HEK293 (cell line): ENCODE measurements around the gene HMGA1.
A peak's percentile ranks its signal among the peaks of the same experiment; 100 is the strongest.

Experiments
- BCL11B ChIP-seq: fragments of 450-650 bp; formaldehyde crosslinking; IDR thresholded peaks from 2 replicates; pipeline ENCODE4 v1.5.1; 2016; ENCODE audit warnings: low read depth, missing biosample characterization, missing genetic modification characterization
- EGR2 ChIP-seq: fragments of 450-650 bp; formaldehyde crosslinking; IDR thresholded peaks from 2 replicates; pipeline ENCODE4 v1.5.1; 2016; ENCODE audit warnings: low read depth, missing biosample characterization, missing genetic modification characterization
- GLIS1 ChIP-seq: fragments of 450-650 bp; formaldehyde crosslinking; IDR thresholded peaks from 2 replicates; pipeline ENCODE4 v1.5.1; 2016; ENCODE audit warnings: missing biosample characterization, missing genetic modification characterization
- KLF16 ChIP-seq: fragments of 450-650 bp; formaldehyde crosslinking; IDR thresholded peaks from 2 replicates; pipeline ENCODE4 v1.5.1; 2017; ENCODE audit warnings: missing biosample characterization, missing genetic modification characterization
- KLF8 ChIP-seq: fragments of 450-650 bp; formaldehyde crosslinking; IDR thresholded peaks from 2 replicates; pipeline ENCODE4 v1.5.1; 2016; ENCODE audit warnings: missing biosample characterization, missing genetic modification characterization
- SCRT1 ChIP-seq: fragments of 450-650 bp; formaldehyde crosslinking; IDR thresholded peaks from 2 replicates; pipeline ENCODE4 v1.5.1; 2016; ENCODE audit warnings: missing biosample characterization, missing genetic modification characterization, borderline replicate concordance
- SETDB1 ChIP-seq: IDR thresholded peaks from one replicate; pipeline ENCODE4 v1.6.1; 2017; ENCODE audit warnings: mild to moderate bottlenecking, low read length, moderate library complexity, mixed read lengths; ENCODE audit not compliant: insufficient read length
- TCF7L2 ChIP-seq: IDR thresholded peaks from 2 replicates; pipeline ENCODE4 v1.6.1; 2011; ENCODE audit warnings: low read depth, mild to moderate bottlenecking, inconsistent platforms, low read length, moderate library complexity, borderline replicate concordance
- YY2 ChIP-seq: fragments of 450-650 bp; formaldehyde crosslinking; IDR thresholded peaks from 2 replicates; pipeline ENCODE4 v1.5.1; 2016; ENCODE audit warnings: missing biosample characterization, missing genetic modification characterization
- ZBTB17 ChIP-seq: fragments of 450-650 bp; formaldehyde crosslinking; IDR thresholded peaks from 2 replicates; pipeline ENCODE4 v1.5.1; 2016; ENCODE audit warnings: missing biosample characterization, missing genetic modification characterization
- ZBTB7A ChIP-seq: fragments of 450-650 bp; formaldehyde crosslinking; IDR thresholded peaks from 2 replicates; pipeline ENCODE4 v1.5.1; 2016; ENCODE audit warnings: low read depth, missing biosample characterization, missing genetic modification characterization
- ZNF112 ChIP-seq: fragments of 450-650 bp; formaldehyde crosslinking; IDR thresholded peaks from 2 replicates; pipeline ENCODE4 v1.5.0; 2017; ENCODE audit warnings: missing biosample characterization, missing genetic modification characterization
- ZNF114 ChIP-seq: fragments of 450-650 bp; formaldehyde crosslinking; IDR thresholded peaks from 2 replicates; pipeline ENCODE4 v1.5.0; 2017; ENCODE audit warnings: missing biosample characterization, missing genetic modification characterization
- ZNF132 ChIP-seq: fragments of 450-650 bp; formaldehyde crosslinking; IDR thresholded peaks from 2 replicates; pipeline ENCODE4 v1.5.1; 2017; ENCODE audit warnings: missing biosample characterization, missing genetic modification characterization, borderline replicate concordance
- ZNF223 ChIP-seq: fragments of 450-650 bp; formaldehyde crosslinking; IDR thresholded peaks from 2 replicates; pipeline ENCODE4 v1.5.1; 2016; ENCODE audit warnings: missing biosample characterization, missing genetic modification characterization
- ZNF239 ChIP-seq: fragments of 450-650 bp; formaldehyde crosslinking; IDR thresholded peaks from 2 replicates; pipeline ENCODE4 v1.5.1; 2016; ENCODE audit warnings: missing biosample characterization, missing genetic modification characterization
- ZNF302 ChIP-seq: fragments of 450-650 bp; formaldehyde crosslinking; IDR thresholded peaks from 2 replicates; pipeline ENCODE4 v1.5.1; 2016; ENCODE audit warnings: missing biosample characterization, missing genetic modification characterization, low read depth
- ZNF335 ChIP-seq: fragments of 450-650 bp; formaldehyde crosslinking; conservative IDR thresholded peaks from 2 replicates; pipeline ENCODE4 v1.5.1; 2016; ENCODE audit warnings: missing biosample characterization, missing genetic modification characterization
- ZNF341 ChIP-seq: fragments of 450-650 bp; formaldehyde crosslinking; IDR thresholded peaks from 2 replicates; pipeline ENCODE4; 2016; ENCODE audit warnings: low read depth, missing biosample characterization, missing genetic modification characterization
- ZNF48 ChIP-seq: fragments of 450-650 bp; formaldehyde crosslinking; IDR thresholded peaks from 2 replicates; pipeline ENCODE4 v1.5.1; 2016; ENCODE audit warnings: missing biosample characterization, missing genetic modification characterization
- ZNF514 ChIP-seq: fragments of 450-650 bp; formaldehyde crosslinking; IDR thresholded peaks from 2 replicates; pipeline ENCODE4 v1.5.1; 2016; ENCODE audit warnings: missing biosample characterization, missing genetic modification characterization
- ZNF529 ChIP-seq: fragments of 450-650 bp; formaldehyde crosslinking; IDR thresholded peaks from 2 replicates; pipeline ENCODE4 v1.5.1; 2017; ENCODE audit warnings: missing genetic modification characterization, missing biosample characterization; ENCODE audit not compliant: insufficient replicate concordance
- ZNF600 ChIP-seq: fragments of 450-650 bp; formaldehyde crosslinking; IDR thresholded peaks from 2 replicates; pipeline ENCODE4 v1.5.1; 2016; ENCODE audit warnings: missing biosample characterization, missing genetic modification characterization
- ZNF621 ChIP-seq: fragments of 450-650 bp; formaldehyde crosslinking; IDR thresholded peaks from 2 replicates; pipeline ENCODE4 v1.5.1; 2017; ENCODE audit warnings: missing biosample characterization, missing genetic modification characterization
- ZNF624 ChIP-seq: fragments of 450-650 bp; formaldehyde crosslinking; IDR thresholded peaks from 2 replicates; pipeline ENCODE4 v1.5.1; 2017; ENCODE audit warnings: missing biosample characterization, missing genetic modification characterization
- ZNF660 ChIP-seq: fragments of 450-650 bp; IDR thresholded peaks from 2 replicates; pipeline ENCODE4 v1.5.1; 2018; ENCODE audit warnings: missing biosample characterization, mild to moderate bottlenecking, missing genetic modification characterization
- ZNF776 ChIP-seq: fragments of 450-650 bp; formaldehyde crosslinking; IDR thresholded peaks from 2 replicates; pipeline ENCODE4 v1.5.0; 2017; ENCODE audit warnings: missing biosample characterization, missing genetic modification characterization, borderline replicate concordance
- ZNF830 ChIP-seq: fragments of 450-650 bp; IDR thresholded peaks from 2 replicates; pipeline ENCODE4 v1.5.0; 2018; ENCODE audit warnings: missing biosample characterization, missing genetic modification characterization, low read depth, mild to moderate bottlenecking, moderate library complexity
- TF ChIP-seq, protein P1 (sequence below): fragments of 450-650 bp; formaldehyde crosslinking; IDR thresholded peaks from 2 replicates; pipeline ENCODE4 v1.5.1; 2017; ENCODE audit warnings: missing biosample characterization, missing genetic modification characterization
- TF ChIP-seq, protein P2 (sequence below): fragments of 450-650 bp; formaldehyde crosslinking; IDR thresholded peaks from 2 replicates; pipeline ENCODE4 v1.5.1; 2016; ENCODE audit warnings: missing biosample characterization, missing genetic modification characterization
- TF ChIP-seq, protein P3 (sequence below): fragments of 450-650 bp; formaldehyde crosslinking; IDR thresholded peaks from 2 replicates; pipeline ENCODE4 v1.5.1; 2017; ENCODE audit warnings: missing biosample characterization, missing genetic modification characterization
- TF ChIP-seq, protein P4 (sequence below): fragments of 450-650 bp; formaldehyde crosslinking; IDR thresholded peaks from 2 replicates; pipeline ENCODE4 v1.5.1; 2017; ENCODE audit warnings: missing biosample characterization, missing genetic modification characterization
- TF ChIP-seq, protein P5 (sequence below): fragments of 450-650 bp; formaldehyde crosslinking; IDR thresholded peaks from 2 replicates; pipeline ENCODE4 v1.5.1; 2016; ENCODE audit warnings: missing biosample characterization, missing genetic modification characterization

The HMGA1 gene

DNA sequence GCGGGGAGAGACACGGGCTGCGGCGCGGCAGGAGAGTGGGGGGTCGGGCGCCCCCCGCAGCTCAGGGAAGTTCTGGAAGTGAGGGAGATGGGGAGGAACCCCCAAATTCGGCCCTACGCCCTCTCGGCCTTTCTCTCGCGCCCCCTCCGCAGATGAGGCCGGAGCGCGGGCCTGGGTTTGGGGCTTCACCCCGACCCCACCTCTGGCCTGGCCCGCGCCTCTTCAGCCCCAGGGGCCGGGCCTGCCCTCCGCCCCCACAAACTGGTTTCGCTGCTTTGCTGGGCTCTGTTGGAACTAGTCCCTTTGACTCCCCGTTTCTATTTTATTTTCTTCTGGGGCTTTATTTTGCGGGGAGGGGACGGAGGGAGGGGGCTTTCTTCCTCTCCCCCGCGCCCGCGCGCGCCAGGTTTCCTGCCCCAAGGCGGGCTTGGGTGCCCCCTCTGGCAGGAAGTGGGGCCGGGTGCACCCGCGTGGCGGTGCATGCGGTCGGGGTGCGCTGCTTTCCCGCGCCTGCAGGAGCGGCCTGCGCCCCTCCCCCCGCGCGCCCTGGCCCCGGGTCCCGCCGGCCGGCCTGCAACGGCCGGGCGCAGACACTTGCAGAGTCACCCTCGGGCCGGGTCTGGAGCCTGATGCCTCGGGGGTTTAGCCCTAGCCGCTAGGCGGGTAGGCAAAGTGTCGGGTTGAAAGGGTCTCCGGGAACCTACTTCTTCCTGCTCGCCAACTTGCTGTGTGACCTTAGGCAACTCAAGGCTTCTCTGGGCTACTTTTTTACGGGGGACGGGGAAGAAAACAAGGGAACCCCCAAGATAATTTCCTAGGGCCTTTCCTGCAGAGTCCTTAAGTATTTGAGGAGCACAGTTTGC, 1.3 kb downstream of the HMGA1 start (continued):
- no peak for TF ChIP-seq ZNF302 (tag by site-specific recombination)
- peak; percentile 39; the same call in 1 of the 2 replicates for TF ChIP-seq KLF8 (tag by site-specific recombination)
- TF ChIP-seq, protein P1, sequence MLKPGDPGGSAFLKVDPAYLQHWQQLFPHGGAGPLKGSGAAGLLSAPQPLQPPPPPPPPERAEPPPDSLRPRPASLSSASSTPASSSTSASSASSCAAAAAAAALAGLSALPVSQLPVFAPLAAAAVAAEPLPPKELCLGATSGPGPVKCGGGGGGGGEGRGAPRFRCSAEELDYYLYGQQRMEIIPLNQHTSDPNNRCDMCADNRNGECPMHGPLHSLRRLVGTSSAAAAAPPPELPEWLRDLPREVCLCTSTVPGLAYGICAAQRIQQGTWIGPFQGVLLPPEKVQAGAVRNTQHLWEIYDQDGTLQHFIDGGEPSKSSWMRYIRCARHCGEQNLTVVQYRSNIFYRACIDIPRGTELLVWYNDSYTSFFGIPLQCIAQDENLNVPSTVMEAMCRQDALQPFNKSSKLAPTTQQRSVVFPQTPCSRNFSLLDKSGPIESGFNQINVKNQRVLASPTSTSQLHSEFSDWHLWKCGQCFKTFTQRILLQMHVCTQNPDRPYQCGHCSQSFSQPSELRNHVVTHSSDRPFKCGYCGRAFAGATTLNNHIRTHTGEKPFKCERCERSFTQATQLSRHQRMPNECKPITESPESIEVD (tag by site-specific recombination) = no peak
- peak; percentile 62 for TF ChIP-seq ZNF335 (tag by site-specific recombination)
- TF ChIP-seq, protein P2, sequence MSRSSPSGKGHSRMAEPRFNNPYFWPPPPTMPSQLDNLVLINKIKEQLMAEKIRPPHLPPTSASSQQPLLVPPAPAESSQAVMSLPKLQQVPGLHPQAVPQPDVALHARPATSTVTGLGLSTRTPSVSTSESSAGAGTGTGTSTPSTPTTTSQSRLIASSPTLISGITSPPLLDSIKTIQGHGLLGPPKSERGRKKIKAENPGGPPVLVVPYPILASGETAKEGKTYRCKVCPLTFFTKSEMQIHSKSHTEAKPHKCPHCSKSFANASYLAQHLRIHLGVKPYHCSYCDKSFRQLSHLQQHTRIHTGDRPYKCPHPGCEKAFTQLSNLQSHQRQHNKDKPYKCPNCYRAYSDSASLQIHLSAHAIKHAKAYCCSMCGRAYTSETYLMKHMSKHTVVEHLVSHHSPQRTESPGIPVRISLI (tag by site-specific recombination) = no peak
- no peak for TF ChIP-seq ZNF239 (tag by site-specific recombination)
- TF ChIP-seq ZNF621 = no peak
- 0 out of 2 replicates have a peak, but pooled peaks have one; percentile 10 for TF ChIP-seq ZNF341 (tag by site-specific recombination)
- TF ChIP-seq SETDB1 = no peak
- TF ChIP-seq ZNF112 (tag by site-specific recombination) = no peak
- TF ChIP-seq ZNF776 (tag by site-specific recombination) = no peak
- TF ChIP-seq BCL11B = peak; percentile 70; the same call in 1 of the 2 replicates
- TF ChIP-seq ZBTB17 = no peak
- TF ChIP-seq YY2 (tag by site-specific recombination) = no peak
- TF ChIP-seq, protein P3, sequence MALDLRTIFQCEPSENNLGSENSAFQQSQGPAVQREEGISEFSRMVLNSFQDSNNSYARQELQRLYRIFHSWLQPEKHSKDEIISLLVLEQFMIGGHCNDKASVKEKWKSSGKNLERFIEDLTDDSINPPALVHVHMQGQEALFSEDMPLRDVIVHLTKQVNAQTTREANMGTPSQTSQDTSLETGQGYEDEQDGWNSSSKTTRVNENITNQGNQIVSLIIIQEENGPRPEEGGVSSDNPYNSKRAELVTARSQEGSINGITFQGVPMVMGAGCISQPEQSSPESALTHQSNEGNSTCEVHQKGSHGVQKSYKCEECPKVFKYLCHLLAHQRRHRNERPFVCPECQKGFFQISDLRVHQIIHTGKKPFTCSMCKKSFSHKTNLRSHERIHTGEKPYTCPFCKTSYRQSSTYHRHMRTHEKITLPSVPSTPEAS (tag by site-specific recombination) = no peak
- TF ChIP-seq ZNF514 (tag by site-specific recombination) = no peak
- no peak for TF ChIP-seq ZNF529 (tag by site-specific recombination)
- TF ChIP-seq ZNF830 (tag by site-specific recombination) = no peak
- TF ChIP-seq ZNF132 (tag by site-specific recombination) = no peak
- TF ChIP-seq GLIS1 (tag by site-specific recombination) = no peak
- peak; percentile 58 for TF ChIP-seq ZNF660 (tag by site-specific recombination)
- TF ChIP-seq TCF7L2 = no peak
- 0 out of 2 replicates have a peak, but pooled peaks have one; percentile 58 for TF ChIP-seq ZBTB7A
- no peak for TF ChIP-seq ZNF600 (tag by site-specific recombination)
- TF ChIP-seq, protein P4, sequence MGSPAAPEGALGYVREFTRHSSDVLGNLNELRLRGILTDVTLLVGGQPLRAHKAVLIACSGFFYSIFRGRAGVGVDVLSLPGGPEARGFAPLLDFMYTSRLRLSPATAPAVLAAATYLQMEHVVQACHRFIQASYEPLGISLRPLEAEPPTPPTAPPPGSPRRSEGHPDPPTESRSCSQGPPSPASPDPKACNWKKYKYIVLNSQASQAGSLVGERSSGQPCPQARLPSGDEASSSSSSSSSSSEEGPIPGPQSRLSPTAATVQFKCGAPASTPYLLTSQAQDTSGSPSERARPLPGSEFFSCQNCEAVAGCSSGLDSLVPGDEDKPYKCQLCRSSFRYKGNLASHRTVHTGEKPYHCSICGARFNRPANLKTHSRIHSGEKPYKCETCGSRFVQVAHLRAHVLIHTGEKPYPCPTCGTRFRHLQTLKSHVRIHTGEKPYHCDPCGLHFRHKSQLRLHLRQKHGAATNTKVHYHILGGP = no peak
- TF ChIP-seq ZNF223 (tag by site-specific recombination) = no peak
- no peak for TF ChIP-seq ZNF48
- TF ChIP-seq, protein P5, sequence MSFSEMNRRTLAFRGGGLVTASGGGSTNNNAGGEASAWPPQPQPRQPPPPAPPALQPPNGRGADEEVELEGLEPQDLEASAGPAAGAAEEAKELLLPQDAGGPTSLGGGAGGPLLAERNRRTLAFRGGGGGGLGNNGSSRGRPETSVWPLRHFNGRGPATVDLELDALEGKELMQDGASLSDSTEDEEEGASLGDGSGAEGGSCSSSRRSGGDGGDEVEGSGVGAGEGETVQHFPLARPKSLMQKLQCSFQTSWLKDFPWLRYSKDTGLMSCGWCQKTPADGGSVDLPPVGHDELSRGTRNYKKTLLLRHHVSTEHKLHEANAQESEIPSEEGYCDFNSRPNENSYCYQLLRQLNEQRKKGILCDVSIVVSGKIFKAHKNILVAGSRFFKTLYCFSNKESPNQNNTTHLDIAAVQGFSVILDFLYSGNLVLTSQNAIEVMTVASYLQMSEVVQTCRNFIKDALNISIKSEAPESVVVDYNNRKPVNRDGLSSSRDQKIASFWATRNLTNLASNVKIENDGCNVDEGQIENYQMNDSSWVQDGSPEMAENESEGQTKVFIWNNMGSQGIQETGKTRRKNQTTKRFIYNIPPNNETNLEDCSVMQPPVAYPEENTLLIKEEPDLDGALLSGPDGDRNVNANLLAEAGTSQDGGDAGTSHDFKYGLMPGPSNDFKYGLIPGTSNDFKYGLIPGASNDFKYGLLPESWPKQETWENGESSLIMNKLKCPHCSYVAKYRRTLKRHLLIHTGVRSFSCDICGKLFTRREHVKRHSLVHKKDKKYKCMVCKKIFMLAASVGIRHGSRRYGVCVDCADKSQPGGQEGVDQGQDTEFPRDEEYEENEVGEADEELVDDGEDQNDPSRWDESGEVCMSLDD (tag by site-specific recombination) = peak; percentile 87
- TF ChIP-seq ZNF114 (tag by site-specific recombination) = no peak
- TF ChIP-seq KLF16 (tag by site-specific recombination) = no peak
- TF ChIP-seq SCRT1 (tag by site-specific recombination) = no peak
- TF ChIP-seq ZNF624 (tag by site-specific recombination) = no peak
- peak; percentile 41 for TF ChIP-seq EGR2
